ENCODE results near the gene WIPI1. TPM values are rescaled to one million over a fixed set of nuclear protein-coding genes. Genes with fewer than 3 reads are reported as not detected.

The WIPI1 gene
- total and polyA plus RNA-seq, 10 of the 15 experiments (the other 5 are each of a cell fraction or from before 2014, with no cell fraction given): 6.5 to 44.5 (median 26.2) TPM

DNA sequence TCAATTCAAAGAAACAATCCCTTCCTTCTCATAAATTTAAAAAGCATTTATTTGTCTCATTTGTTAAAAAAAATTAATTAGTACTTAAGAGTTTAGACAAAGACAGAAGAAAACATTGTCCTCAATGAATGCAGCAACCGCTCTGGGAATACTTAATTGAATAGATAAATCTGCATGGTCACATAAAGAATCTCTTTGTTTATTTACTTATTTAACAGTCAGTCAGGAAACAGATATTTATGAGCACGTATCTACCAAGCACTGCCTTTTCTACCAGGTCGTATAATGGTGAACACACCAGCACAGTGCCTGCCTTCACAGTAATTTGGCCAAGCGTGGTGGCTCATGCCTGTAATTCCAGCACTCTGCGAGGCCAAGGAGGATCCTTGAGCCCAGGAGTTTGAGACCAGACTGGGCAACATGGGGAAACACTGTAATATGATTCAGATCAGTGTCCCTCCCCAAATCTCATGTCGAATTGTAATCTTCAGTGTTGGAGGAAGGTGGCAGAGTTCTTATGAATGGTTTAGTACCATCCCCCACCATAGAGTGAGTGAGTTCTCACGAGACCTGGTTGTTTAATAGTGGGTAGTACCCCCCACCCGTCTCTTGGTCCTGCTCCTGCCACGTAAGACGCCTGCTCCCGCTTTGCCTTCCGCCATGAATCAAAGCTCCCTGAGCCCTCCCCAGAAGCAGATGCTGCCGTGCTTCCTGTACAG lies 8.1 kb downstream of the WIPI1 start:
- in situ Hi-C loops (cut with MboI): no loop called here
- H3K27ac ChIP-seq (ENCODE audit: control insufficient read depth, insufficient read depth): no peak overlapping the region
- ChIA-PET RAD21 (ENCODE audit: unreplicated experiment) (no interaction called here), CTCF (interaction anchor here (0.8 to 15.1 kb wide), 4 partner anchors 8 to 58 kb away, joined by 3 to 222 read pairs (median 8); partner anchors contain the start of gene WIPI1), POLR2A (interaction anchor here (1.1 to 1.6 kb wide), 2 partner anchors 10 to 12 kb away, joined by 3 read pairs; no protein-coding TSS in a partner anchor), SMC1A (ENCODE audit: uncharacterized antibody, unreplicated experiment) (interaction anchor here (1.4 kb wide), 1 partner anchor 12 kb away, joined by 6 read pairs; no protein-coding TSS in a partner anchor)
- ATAC-seq (no peak), FAIRE-seq (no peak), DNase-seq (ENCODE audit: low read depth, low spot score) (no peak)
- no peaks in the 10 kb centered on the region for H3K27me3 ChIP-seq (replicated peaks in 1 of 2; ENCODE audit: control insufficient read depth in 2 of 2, insufficient read depth in 2 of 2, low read length in 1 of 2)
- BruUV-seq (replicated peaks): no TSS peak
- TF ChIP-seq HCFC1 (IDR thresholded peaks at IDR 0.05; ENCODE audit: low read length) (no peak), TAF1 (IDR thresholded peaks at IDR 0.05; ENCODE audit: borderline replicate concordance, low read depth, low read length) (no peak), WRNIP1 (IDR thresholded peaks at IDR 0.05; ENCODE audit: borderline replicate concordance, low read depth, low read length) (no peak), CHD2 (IDR thresholded peaks at IDR 0.05; ENCODE audit: borderline replicate concordance, low read depth, low read length) (no peak), RUNX3 (IDR thresholded peaks at IDR 0.05; ENCODE audit: low read length) (no peak), BACH1 (IDR thresholded peaks at IDR 0.05; ENCODE audit: borderline replicate concordance) (no peak)
- no peaks in the 10 kb centered on the region; the same call in 2 of the 3 replicates for H3K9me3 ChIP-seq (replicated peaks; ENCODE audit: control insufficient read depth, insufficient read depth, low read length)
- no peak overlapping the region for H2AFZ ChIP-seq (ENCODE audit: control insufficient read depth, low read depth, low read length)
- no peak overlapping the region for H3K4me3 ChIP-seq
- WGBS (ENCODE audit: insufficient coverage, insufficient replicate concordance, low lambda C conversion rate, missing lambda C conversion rate): 93% methylated on average over 13 of the region's 13 CpGs
- H3K9ac ChIP-seq (ENCODE audit: control insufficient read depth, insufficient read depth, low read length): no peak overlapping the region
- intact Hi-C loops (cut with micrococcal nuclease; ENCODE audit: unreplicated experiment): no loop called here
- H3K4me1 ChIP-seq (ENCODE audit: control insufficient read depth, insufficient read depth, low read length): no peaks in the 10 kb centered on the region
- H3K4me2 ChIP-seq (ENCODE audit: control insufficient read depth, insufficient read depth): no peak overlapping the region
- H3K79me2 ChIP-seq (ENCODE audit: control insufficient read depth, insufficient read depth, low read length): no peaks in the 10 kb centered on the region
- no peaks in the 10 kb centered on the region for H4K20me1 ChIP-seq (ENCODE audit: control insufficient read depth, insufficient read depth)
- peaks cover 0 to 3% of the 10 kb centered on the region in 2 experiments; a peak in 2 of 4 replicates for H3K36me3 ChIP-seq (ENCODE audit: control insufficient read depth in 2 of 2, insufficient read depth in 2 of 2, low read length in 1 of 2)

DNA sequence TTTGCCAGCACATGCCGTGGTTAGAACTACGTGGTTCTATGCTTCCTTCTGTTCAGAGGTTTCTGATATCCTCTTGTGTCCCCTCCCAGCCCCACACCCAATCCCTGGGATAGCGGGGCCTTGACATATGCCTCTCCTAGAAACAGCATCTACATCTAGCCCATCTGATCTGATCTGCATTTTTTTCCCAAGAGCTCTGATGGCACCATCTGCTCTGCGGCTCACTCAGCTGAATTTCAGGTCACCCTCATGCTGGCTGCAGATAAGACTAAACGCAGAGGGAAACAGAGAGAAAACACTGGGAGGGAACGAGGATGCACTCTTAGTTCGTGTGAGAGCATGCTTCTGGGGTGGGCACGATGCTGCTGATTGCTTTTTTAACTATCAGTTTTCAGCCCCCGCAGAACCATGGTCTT lies 10.7 kb downstream of the WIPI1 start:
- H2AFZ ChIP-seq (ENCODE audit: control insufficient read depth, low read depth, low read length): no peak overlapping the region
- no peak overlapping the region for H3K9ac ChIP-seq (ENCODE audit: control insufficient read depth, insufficient read depth, low read length)
- no peaks in the 10 kb centered on the region for H3K79me2 ChIP-seq (ENCODE audit: control insufficient read depth, insufficient read depth, low read length)
- peaks cover 0 to 2% of the 10 kb centered on the region in 2 experiments; a peak in 3 of 4 replicates for H3K36me3 ChIP-seq (ENCODE audit: control insufficient read depth in 2 of 2, insufficient read depth in 2 of 2, low read length in 1 of 2)
- in situ Hi-C loops (cut with MboI) (no loop called here), intact Hi-C loops (cut with micrococcal nuclease; ENCODE audit: unreplicated experiment) (no loop called here)
- H3K27ac ChIP-seq (ENCODE audit: control insufficient read depth, insufficient read depth): no peak overlapping the region
- H3K4me2 ChIP-seq (ENCODE audit: control insufficient read depth, insufficient read depth): no peak overlapping the region
- ATAC-seq (no peak), DNase-seq (ENCODE audit: low read depth, low spot score) (no peak), FAIRE-seq (no peak)
- H4K20me1 ChIP-seq (ENCODE audit: control insufficient read depth, insufficient read depth): no peaks in the 10 kb centered on the region
- WGBS (ENCODE audit: insufficient coverage, insufficient replicate concordance, low lambda C conversion rate, missing lambda C conversion rate): 77% methylated on average over 9 of the region's 9 CpGs
- H3K27me3 ChIP-seq (replicated peaks in 1 of 2; ENCODE audit: control insufficient read depth in 2 of 2, insufficient read depth in 2 of 2, low read length in 1 of 2): no peaks in the 10 kb centered on the region
- ChIA-PET RAD21 (ENCODE audit: unreplicated experiment) (interaction anchor here (1.7 kb wide), 1 partner anchor 12 kb away, joined by 4 read pairs; no protein-coding TSS in a partner anchor), POLR2A (interaction anchor here (0.5 kb wide), 1 partner anchor 879 kb away, joined by 5 read pairs; no protein-coding TSS in a partner anchor), CTCF (interaction anchor here (1.4 to 15.1 kb wide), 3 partner anchors 10 to 48 kb away, joined by 3 to 222 read pairs (median 5); partner anchors contain the start of gene WIPI1), SMC1A (ENCODE audit: uncharacterized antibody, unreplicated experiment) (interaction anchor here (16.5 kb wide), 1 partner anchor 13 kb away, joined by 288 read pairs; the partner anchor contains the start of gene WIPI1)
- no peaks in the 10 kb centered on the region for H3K4me1 ChIP-seq (ENCODE audit: control insufficient read depth, insufficient read depth, low read length)
- no peaks in the 10 kb centered on the region; the same call in 2 of the 3 replicates for H3K9me3 ChIP-seq (replicated peaks; ENCODE audit: control insufficient read depth, insufficient read depth, low read length)
- no peak overlapping the region for H3K4me3 ChIP-seq
- BruUV-seq (replicated peaks): no TSS peak
- TF ChIP-seq RCOR1 (conservative IDR thresholded peaks at IDR 0.05; ENCODE audit: low read depth, low read length) (no peak), TCF12 (IDR thresholded peaks at IDR 0.05; ENCODE audit: low read depth, low read length) (no peak), SMC3 (IDR thresholded peaks at IDR 0.05; ENCODE audit: borderline replicate concordance, low read length) (no peak), HDGF (IDR thresholded peaks at IDR 0.05) (no peak), STAT1 (conservative IDR thresholded peaks at IDR 0.05) (no peak)
- TF ChIP-seq, protein P1, sequence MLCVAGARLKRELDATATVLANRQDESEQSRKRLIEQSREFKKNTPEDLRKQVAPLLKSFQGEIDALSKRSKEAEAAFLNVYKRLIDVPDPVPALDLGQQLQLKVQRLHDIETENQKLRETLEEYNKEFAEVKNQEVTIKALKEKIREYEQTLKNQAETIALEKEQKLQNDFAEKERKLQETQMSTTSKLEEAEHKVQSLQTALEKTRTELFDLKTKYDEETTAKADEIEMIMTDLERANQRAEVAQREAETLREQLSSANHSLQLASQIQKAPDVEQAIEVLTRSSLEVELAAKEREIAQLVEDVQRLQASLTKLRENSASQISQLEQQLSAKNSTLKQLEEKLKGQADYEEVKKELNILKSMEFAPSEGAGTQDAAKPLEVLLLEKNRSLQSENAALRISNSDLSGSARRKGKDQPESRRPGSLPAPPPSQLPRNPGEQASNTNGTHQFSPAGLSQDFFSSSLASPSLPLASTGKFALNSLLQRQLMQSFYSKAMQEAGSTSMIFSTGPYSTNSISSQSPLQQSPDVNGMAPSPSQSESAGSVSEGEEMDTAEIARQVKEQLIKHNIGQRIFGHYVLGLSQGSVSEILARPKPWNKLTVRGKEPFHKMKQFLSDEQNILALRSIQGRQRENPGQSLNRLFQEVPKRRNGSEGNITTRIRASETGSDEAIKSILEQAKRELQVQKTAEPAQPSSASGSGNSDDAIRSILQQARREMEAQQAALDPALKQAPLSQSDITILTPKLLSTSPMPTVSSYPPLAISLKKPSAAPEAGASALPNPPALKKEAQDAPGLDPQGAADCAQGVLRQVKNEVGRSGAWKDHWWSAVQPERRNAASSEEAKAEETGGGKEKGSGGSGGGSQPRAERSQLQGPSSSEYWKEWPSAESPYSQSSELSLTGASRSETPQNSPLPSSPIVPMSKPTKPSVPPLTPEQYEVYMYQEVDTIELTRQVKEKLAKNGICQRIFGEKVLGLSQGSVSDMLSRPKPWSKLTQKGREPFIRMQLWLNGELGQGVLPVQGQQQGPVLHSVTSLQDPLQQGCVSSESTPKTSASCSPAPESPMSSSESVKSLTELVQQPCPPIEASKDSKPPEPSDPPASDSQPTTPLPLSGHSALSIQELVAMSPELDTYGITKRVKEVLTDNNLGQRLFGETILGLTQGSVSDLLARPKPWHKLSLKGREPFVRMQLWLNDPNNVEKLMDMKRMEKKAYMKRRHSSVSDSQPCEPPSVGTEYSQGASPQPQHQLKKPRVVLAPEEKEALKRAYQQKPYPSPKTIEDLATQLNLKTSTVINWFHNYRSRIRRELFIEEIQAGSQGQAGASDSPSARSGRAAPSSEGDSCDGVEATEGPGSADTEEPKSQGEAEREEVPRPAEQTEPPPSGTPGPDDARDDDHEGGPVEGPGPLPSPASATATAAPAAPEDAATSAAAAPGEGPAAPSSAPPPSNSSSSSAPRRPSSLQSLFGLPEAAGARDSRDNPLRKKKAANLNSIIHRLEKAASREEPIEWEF (IDR thresholded peaks at IDR 0.05; ENCODE audit: insufficient replicate concordance, low read depth, low read length): no peak
